ENCODE measurements around the gene TMEM107. TPM values are rescaled to one million over a fixed set of nuclear protein-coding genes. Genes with fewer than 3 reads are reported as not detected.

The TMEM107 gene
- total and polyA plus RNA-seq, 10 of the 15 experiments (the other 5 are each of a cell fraction or from before 2014, with no cell fraction given), result 7.9 to 38.7 (median 22.9) TPM

DNA sequence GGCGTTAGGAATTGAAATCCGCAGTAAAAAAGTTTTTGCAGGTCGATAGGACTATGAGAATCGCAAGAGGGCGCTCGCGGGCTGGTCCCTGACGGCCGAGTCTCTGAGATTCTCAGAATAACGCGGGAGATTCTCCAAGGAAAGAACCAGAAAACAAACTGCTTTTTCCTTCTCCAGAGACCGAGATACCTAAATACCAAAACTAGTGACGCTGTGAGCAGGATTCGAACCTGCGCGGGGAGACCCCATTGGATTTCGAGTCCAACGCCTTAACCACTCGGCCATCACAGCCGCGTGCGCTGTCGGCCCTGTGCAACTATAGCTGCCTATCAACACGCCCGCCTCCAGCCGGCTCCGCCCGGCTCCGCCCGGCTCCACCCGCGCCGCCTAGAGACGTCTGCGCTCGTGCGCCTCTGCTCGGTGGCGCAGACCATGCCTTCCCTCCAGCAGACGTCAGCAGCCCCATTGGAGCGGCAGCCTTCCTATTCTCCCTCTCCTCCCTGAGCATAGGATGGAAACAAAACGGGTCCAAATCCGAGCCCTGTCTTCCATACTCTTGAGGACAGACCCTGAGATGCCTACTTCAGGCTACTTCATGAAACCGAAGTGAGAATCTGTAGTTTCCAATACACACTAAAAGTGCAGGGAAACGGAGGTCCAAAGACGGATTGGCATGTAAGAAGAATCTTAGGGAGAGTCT lies 37.4 kb downstream of the TMEM107 start (continued):
- TF ChIP-seq PAX5 (IDR thresholded peaks at IDR 0.05; ENCODE audit: borderline replicate concordance, low read depth, low read length) (peak; percentile 47; the same call in 1 of the 2 replicates), WRNIP1 (IDR thresholded peaks at IDR 0.05; ENCODE audit: borderline replicate concordance, low read depth, low read length) (peak; percentile 82; the same call in 1 of the 2 replicates), CEBPB (IDR thresholded peaks at IDR 0.05; ENCODE audit: borderline replicate concordance in 1 of 2, low read depth in 2 of 2, low read length in 2 of 2) (no peak), SPI1 (IDR thresholded peaks at IDR 0.05; ENCODE audit: borderline replicate concordance, insufficient read depth, low read depth, low read length) (no peak), NFYA (IDR thresholded peaks at IDR 0.05; ENCODE audit: borderline replicate concordance, low read depth, low read length) (no peak), NFIC (IDR thresholded peaks at IDR 0.05; ENCODE audit: low read depth, low read length) (no peak), RB1 (IDR thresholded peaks at IDR 0.05; ENCODE audit: borderline replicate concordance) (peak; percentile 96; the same call in 1 of the 2 replicates), FOXK2 (IDR thresholded peaks at IDR 0.05) (peak; percentile 47; the same call in 1 of the 2 replicates), SMC3 (IDR thresholded peaks at IDR 0.05; ENCODE audit: borderline replicate concordance, low read length) (peak; percentile 60; the same call in 1 of the 2 replicates), TARDBP (IDR thresholded peaks at IDR 0.05; ENCODE audit: borderline replicate concordance) (peak; percentile 94), MXI1 (IDR thresholded peaks at IDR 0.05; ENCODE audit: low read depth, low read length) (peak; percentile 96), SMAD5 (IDR thresholded peaks at IDR 0.05; ENCODE audit: low read depth) (no peak), CHD2 (IDR thresholded peaks at IDR 0.05; ENCODE audit: borderline replicate concordance, low read depth, low read length) (0 out of 2 replicates have a peak, but pooled peaks have one; percentile 37), ZNF207 (IDR thresholded peaks at IDR 0.05; ENCODE audit: borderline replicate concordance) (peak; percentile 94), RFX5 (IDR thresholded peaks at IDR 0.05; ENCODE audit: low read depth, low read length) (no peak), POLR2A (IDR thresholded peaks at IDR 0.05; ENCODE audit: low read depth, low read length) (peak; percentile 81), CHD4 (IDR thresholded peaks at IDR 0.05) (peak; percentile 47; the same call in 1 of the 2 replicates), CREB1 (IDR thresholded peaks at IDR 0.05; ENCODE audit: low read depth) (peak; percentile 54), CHD1 (IDR thresholded peaks at IDR 0.05; ENCODE audit: low read depth, low read length) (0 out of 2 replicates have a peak, but pooled peaks have one; percentile 48), MYC (IDR thresholded peaks at IDR 0.05; ENCODE audit: insufficient read depth, insufficient read length, insufficient replicate concordance, low read length, severe bottlenecking) (no peak), FOS (IDR thresholded peaks at IDR 0.05; ENCODE audit: borderline replicate concordance, extremely low read depth, insufficient read length) (no peak), KLF5 (IDR thresholded peaks at IDR 0.05; ENCODE audit: partially characterized antibody) (peak; percentile 78), BACH1 (IDR thresholded peaks at IDR 0.05; ENCODE audit: borderline replicate concordance) (peak; percentile 95), SREBF2 (IDR thresholded peaks at IDR 0.05; ENCODE audit: low read length) (peak; percentile 95), SMAD1 (IDR thresholded peaks at IDR 0.05; ENCODE audit: low read depth, partially characterized antibody) (no peak), SUZ12 (IDR thresholded peaks at IDR 0.05; ENCODE audit: unreplicated experiment) (no peak), TCF7 (IDR thresholded peaks at IDR 0.05; ENCODE audit: borderline replicate concordance) (peak; percentile 15; the same call in 1 of the 2 replicates), CBX5 (IDR thresholded peaks at IDR 0.05; ENCODE audit: low read depth) (peak; percentile 64), RELA (IDR thresholded peaks at IDR 0.05; ENCODE audit: borderline replicate concordance, partially characterized antibody) (peak; percentile 45), STAT1 (conservative IDR thresholded peaks at IDR 0.05) (peak; percentile 83; the same call in 1 of the 2 replicates), POLR2AphosphoS5 (IDR thresholded peaks at IDR 0.05; ENCODE audit: low read length) (peak; percentile 82), RUNX3 (IDR thresholded peaks at IDR 0.05; ENCODE audit: low read length) (peak; percentile 71; the same call in 1 of the 2 replicates)
- TF ChIP-seq, protein P1, sequence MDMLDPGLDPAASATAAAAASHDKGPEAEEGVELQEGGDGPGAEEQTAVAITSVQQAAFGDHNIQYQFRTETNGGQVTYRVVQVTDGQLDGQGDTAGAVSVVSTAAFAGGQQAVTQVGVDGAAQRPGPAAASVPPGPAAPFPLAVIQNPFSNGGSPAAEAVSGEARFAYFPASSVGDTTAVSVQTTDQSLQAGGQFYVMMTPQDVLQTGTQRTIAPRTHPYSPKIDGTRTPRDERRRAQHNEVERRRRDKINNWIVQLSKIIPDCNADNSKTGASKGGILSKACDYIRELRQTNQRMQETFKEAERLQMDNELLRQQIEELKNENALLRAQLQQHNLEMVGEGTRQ (IDR thresholded peaks at IDR 0.05; ENCODE audit: borderline replicate concordance, low read depth, low read length), result no peak
- TF ChIP-seq, protein P2, sequence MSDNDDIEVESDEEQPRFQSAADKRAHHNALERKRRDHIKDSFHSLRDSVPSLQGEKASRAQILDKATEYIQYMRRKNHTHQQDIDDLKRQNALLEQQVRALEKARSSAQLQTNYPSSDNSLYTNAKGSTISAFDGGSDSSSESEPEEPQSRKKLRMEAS (IDR thresholded peaks at IDR 0.05; ENCODE audit: low read depth, low read length), result peak; percentile 86; the same call in 1 of the 2 replicates
